Renal pelvis (tissue), 12 donors: Measurements from ENCODE around the gene TCEAL4. TPM values are rescaled to one million over a fixed set of nuclear protein-coding genes. Genes with fewer than 3 reads are reported as not detected.

Experiments
- DNase-seq: peaks from one replicate; pipeline ENCODE4 v3.0.0-alpha.2; 2013
- long read RNA-seq, 16 experiments: transcript quantifications; one replicate each; lab custom pipeline, GENCODE V29; 2026
- polyA plus RNA-seq, 3 donors: library from polyadenylated mRNA; unstranded; fragments of 120-200 nt; gene quantifications; one replicate each; pipeline ENCODE4 v1.2.1, GENCODE V29; 2013; ENCODE audit not compliant: insufficient read length in 3 of 3

The TCEAL4 gene
- polyA plus RNA-seq: 100 to 1,000 TPM; 146 to 187 (median 170) TPM
- long read RNA-seq, donor 1, transcript TCEAL4-204 (2 exons, 891 nt): minor isoform, 7 of 111 reads
- long read RNA-seq, donor 1, transcript TCEAL4-208 (3 exons, 1,273 nt): major isoform, 75 of 111 reads
- long read RNA-seq, donor 1, transcript TCEAL4-212 (3 exons, 1,008 nt): minor isoform, 10 of 111 reads
- long read RNA-seq, donor 1, partial matches to known transcripts: 8 of 111 reads
- long read RNA-seq, donor 1, other reads (novel, unspliced or antisense): 6 of 111 reads
- long read RNA-seq, donor 2, transcript TCEAL4-212 (3 exons, 1,008 nt): minor isoform, 10 of 69 reads
- long read RNA-seq, donor 2, transcript TCEAL4-208 (3 exons, 1,273 nt): major isoform, 48 of 69 reads
- long read RNA-seq, donor 2, partial matches to known transcripts: 5 of 69 reads
- long read RNA-seq, donor 2, other reads (novel, unspliced or antisense): 0 of 69 reads
- long read RNA-seq, donor 3, transcript TCEAL4-212 (3 exons, 1,008 nt): minor isoform, 9 of 91 reads
- long read RNA-seq, donor 3, transcript TCEAL4-208 (3 exons, 1,273 nt): major isoform, 57 of 91 reads
- long read RNA-seq, donor 3, transcript TCEAL4-204 (2 exons, 891 nt): minor isoform, 8 of 91 reads
- long read RNA-seq, donor 3, partial matches to known transcripts: 12 of 91 reads
- long read RNA-seq, donor 3, other reads (novel, unspliced or antisense): 0 of 91 reads
- long read RNA-seq, donor 4, transcript TCEAL4-204 (2 exons, 891 nt): minor isoform, 9 of 103 reads
- long read RNA-seq, donor 4, transcript TCEAL4-208 (3 exons, 1,273 nt): major isoform, 73 of 103 reads
- long read RNA-seq, donor 4, transcript TCEAL4-212 (3 exons, 1,008 nt): minor isoform, 11 of 103 reads
- long read RNA-seq, donor 4, partial matches to known transcripts: 0 of 103 reads
- long read RNA-seq, donor 4, other reads (novel, unspliced or antisense): 9 of 103 reads
- long read RNA-seq, donor 5, transcript TCEAL4-208 (3 exons, 1,273 nt): major isoform, 51 of 59 reads
- long read RNA-seq, donor 5, partial matches to known transcripts: 0 of 59 reads
- long read RNA-seq, donor 5, other reads (novel, unspliced or antisense): 0 of 59 reads
- long read RNA-seq, donor 6, transcript TCEAL4-204 (2 exons, 891 nt): minor isoform, 6 of 69 reads
- long read RNA-seq, donor 6, transcript TCEAL4-208 (3 exons, 1,273 nt): major isoform, 47 of 69 reads
- long read RNA-seq, donor 6, partial matches to known transcripts: 0 of 69 reads
- long read RNA-seq, donor 6, other reads (novel, unspliced or antisense): 11 of 69 reads
- long read RNA-seq, donor 7, transcript TCEAL4-208 (3 exons, 1,273 nt): major isoform, 107 of 155 reads
- long read RNA-seq, donor 7, transcript TCEAL4-204 (2 exons, 891 nt): minor isoform, 9 of 155 reads
- long read RNA-seq, donor 7, transcript TCEAL4-212 (3 exons, 1,008 nt): minor isoform, 6 of 155 reads
- long read RNA-seq, donor 7, partial matches to known transcripts: 30 of 155 reads
- long read RNA-seq, donor 7, other reads (novel, unspliced or antisense): 0 of 155 reads
- long read RNA-seq, donor 8, transcript TCEAL4-212 (3 exons, 1,008 nt): minor isoform, 5 of 89 reads
- long read RNA-seq, donor 8, transcript TCEAL4-208 (3 exons, 1,273 nt): major isoform, 46 of 89 reads
- long read RNA-seq, donor 8, partial matches to known transcripts: 18 of 89 reads
- long read RNA-seq, donor 8, other reads (novel, unspliced or antisense): 9 of 89 reads
- long read RNA-seq, donor 9, transcript TCEAL4-212 (3 exons, 1,008 nt): minor isoform, 14 of 127 reads
- long read RNA-seq, donor 9, transcript TCEAL4-208 (3 exons, 1,273 nt): major isoform, 85 of 127 reads
- long read RNA-seq, donor 9, transcript TCEAL4-204 (2 exons, 891 nt): minor isoform, 7 of 127 reads
- long read RNA-seq, donor 9, partial matches to known transcripts: 0 of 127 reads
- long read RNA-seq, donor 9, other reads (novel, unspliced or antisense): 15 of 127 reads
- long read RNA-seq, donor 10, transcript TCEAL4-208 (3 exons, 1,273 nt): major isoform, 71 of 127 reads
- long read RNA-seq, donor 10, transcript TCEAL4-204 (2 exons, 891 nt): minor isoform, 11 of 127 reads
- long read RNA-seq, donor 10, transcript TCEAL4-212 (3 exons, 1,008 nt): minor isoform, 6 of 127 reads
- long read RNA-seq, donor 10, partial matches to known transcripts: 25 of 127 reads
- long read RNA-seq, donor 10, other reads (novel, unspliced or antisense): 10 of 127 reads
- long read RNA-seq, donor 11, transcript TCEAL4-208 (3 exons, 1,273 nt): major isoform, 50 of 82 reads
- long read RNA-seq, donor 11, transcript TCEAL4-212 (3 exons, 1,008 nt): minor isoform, 5 of 82 reads
- long read RNA-seq, donor 11, transcript TCEAL4-204 (2 exons, 891 nt): minor isoform, 6 of 82 reads
- long read RNA-seq, donor 11, partial matches to known transcripts: 0 of 82 reads
- long read RNA-seq, donor 11, other reads (novel, unspliced or antisense): 15 of 82 reads
- long read RNA-seq, donor 12, transcript TCEAL4-204 (2 exons, 891 nt): minor isoform, 16 of 176 reads
- long read RNA-seq, donor 12, transcript TCEAL4-212 (3 exons, 1,008 nt): minor isoform, 12 of 176 reads
- long read RNA-seq, donor 12, transcript TCEAL4-208 (3 exons, 1,273 nt): major isoform, 101 of 176 reads
- long read RNA-seq, donor 12, partial matches to known transcripts: 30 of 176 reads
- long read RNA-seq, donor 12, other reads (novel, unspliced or antisense): 8 of 176 reads
- long read RNA-seq, donor 13, transcript TCEAL4-204 (2 exons, 891 nt): minor isoform, 14 of 110 reads
- long read RNA-seq, donor 13, transcript TCEAL4-208 (3 exons, 1,273 nt): major isoform, 74 of 110 reads
- long read RNA-seq, donor 13, transcript TCEAL4-212 (3 exons, 1,008 nt): minor isoform, 9 of 110 reads
- long read RNA-seq, donor 13, partial matches to known transcripts: 0 of 110 reads
- long read RNA-seq, donor 13, other reads (novel, unspliced or antisense): 10 of 110 reads
- long read RNA-seq, donor 14, transcript TCEAL4-204 (2 exons, 891 nt): minor isoform, 25 of 310 reads
- long read RNA-seq, donor 14, transcript TCEAL4-212 (3 exons, 1,008 nt): minor isoform, 22 of 310 reads
- long read RNA-seq, donor 14, transcript TCEAL4-208 (3 exons, 1,273 nt): major isoform, 134 of 310 reads
- long read RNA-seq, donor 14, transcript TCEAL4-206 (3 exons, 1,135 nt): minor isoform, 8 of 310 reads
- long read RNA-seq, donor 14, partial matches to known transcripts: 89 of 310 reads
- long read RNA-seq, donor 14, other reads (novel, unspliced or antisense): 28 of 310 reads
- long read RNA-seq, donor 15, transcript TCEAL4-206 (3 exons, 1,135 nt): minor isoform, 5 of 399 reads
- long read RNA-seq, donor 15, transcript TCEAL4-204 (2 exons, 891 nt): minor isoform, 11 of 399 reads
- long read RNA-seq, donor 15, transcript TCEAL4-208 (3 exons, 1,273 nt): major isoform, 96 of 399 reads
- long read RNA-seq, donor 15, partial matches to known transcripts: 85 of 399 reads
- long read RNA-seq, donor 15, other reads (novel, unspliced or antisense): 196 of 399 reads
- long read RNA-seq, donor 16, transcript TCEAL4-208 (3 exons, 1,273 nt): major isoform, 80 of 122 reads
- long read RNA-seq, donor 16, transcript TCEAL4-204 (2 exons, 891 nt): minor isoform, 11 of 122 reads
- long read RNA-seq, donor 16, transcript TCEAL4-212 (3 exons, 1,008 nt): minor isoform, 13 of 122 reads
- long read RNA-seq, donor 16, partial matches to known transcripts: 0 of 122 reads
- long read RNA-seq, donor 16, other reads (novel, unspliced or antisense): 9 of 122 reads

DNA sequence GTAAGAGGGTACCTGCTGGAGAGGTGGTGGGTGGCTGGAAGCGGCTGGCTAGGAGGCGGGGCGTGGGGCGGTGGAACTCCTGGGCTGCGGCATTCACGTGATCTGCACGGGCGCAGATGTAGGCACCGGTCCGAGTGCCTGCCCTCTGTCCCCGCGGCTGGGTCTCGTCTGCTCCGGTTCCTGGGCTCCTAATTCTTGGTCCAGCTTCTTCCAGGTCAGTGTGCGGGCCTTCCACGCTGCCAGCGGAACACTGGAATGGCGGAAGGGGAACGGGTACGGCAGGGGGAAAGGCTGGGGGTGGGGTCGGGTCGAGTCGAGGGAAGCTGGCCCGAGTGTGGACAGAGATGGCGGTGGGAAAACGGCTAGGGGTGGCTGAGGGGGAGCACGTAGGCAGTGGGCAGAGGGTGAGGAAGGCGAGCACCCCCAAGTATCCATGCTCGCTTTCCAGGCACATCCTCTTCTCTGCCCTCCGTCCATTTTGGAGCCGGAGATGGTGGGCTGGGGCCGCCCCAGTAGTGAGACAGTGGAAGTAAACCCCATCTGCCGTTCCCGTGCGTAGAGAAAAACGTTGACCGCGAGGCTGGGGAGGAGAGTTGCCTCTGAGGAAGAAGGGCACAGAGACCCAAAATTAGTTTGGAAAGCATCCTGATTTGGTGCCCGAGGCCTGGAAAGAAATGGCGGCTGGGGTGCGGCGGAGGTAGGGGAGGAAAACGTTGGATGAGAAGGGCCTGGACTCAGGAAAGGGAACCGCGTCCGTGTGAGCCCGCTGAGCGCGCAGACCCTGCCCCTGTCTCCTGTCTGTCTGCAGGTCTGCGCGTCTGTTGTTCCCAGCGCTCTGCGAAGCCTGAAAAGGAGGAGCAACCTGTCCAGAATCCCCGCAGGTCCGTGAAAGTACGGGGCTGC lies at the start of gene TCEAL4:
TSS of gene TCEAL4 (plus strand) at position 105 of the 903 bp plus-strand sequence. CDS start 1,161 bp downstream, outside the sequence.
- DNase-seq: peak; percentile 44

GRCh38 chrX:103536071-103536470 lies 49.2 kb upstream of the TCEAL4 start:
- no peak for DNase-seq

- no peak for DNase-seq
Observed at GRCh38 chrX:103536732-103537131, 48.6 kb upstream of the TCEAL4 start.

DNA sequence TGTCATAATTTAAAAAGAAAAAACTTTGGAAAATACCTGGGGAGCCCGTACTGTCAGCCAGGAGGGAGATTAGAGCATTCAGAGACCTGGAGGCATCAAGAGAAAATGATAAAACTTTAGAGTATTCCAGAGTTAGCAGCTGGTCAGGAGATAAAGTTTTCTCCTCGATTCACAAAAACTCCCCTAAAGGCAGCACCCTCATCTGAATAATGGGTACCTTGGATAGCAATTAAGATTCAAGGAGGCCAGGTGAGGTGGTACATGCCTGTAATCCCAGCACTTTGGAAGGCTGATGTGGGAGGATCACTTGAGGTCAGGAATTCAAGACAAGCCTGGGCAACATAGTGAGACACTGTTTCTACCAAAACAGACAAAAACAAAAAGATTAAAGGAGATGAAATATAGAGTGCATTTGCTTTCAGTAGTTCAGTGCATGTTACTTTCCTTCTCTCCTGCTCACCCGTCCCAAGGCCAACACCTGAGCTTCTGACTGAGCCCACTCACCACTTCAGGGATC lies 47.4 kb upstream of the TCEAL4 start:
- DNase-seq: no peak

GRCh38 chrX:103538728-103539127 lies 46.6 kb upstream of the TCEAL4 start:
- DNase-seq: no peak

DNA sequence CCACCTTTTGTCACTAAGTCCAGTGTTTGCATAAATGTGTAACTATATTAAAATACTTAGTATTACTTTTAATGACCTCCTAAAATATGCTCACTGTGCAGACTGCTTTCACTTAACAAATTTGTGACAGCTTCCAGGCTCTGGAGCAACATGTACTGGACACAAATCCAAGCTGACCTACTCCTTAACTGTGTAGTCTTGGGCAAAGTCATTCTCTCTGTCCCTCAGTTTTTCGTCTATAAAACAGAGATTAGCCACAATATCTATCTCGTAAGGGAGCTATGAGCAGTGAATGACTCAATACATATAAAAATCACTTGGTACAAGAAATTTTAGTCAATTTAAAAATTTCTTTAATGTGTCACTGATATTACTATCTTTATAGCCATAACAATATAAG lies 45.6 kb upstream of the TCEAL4 start:
- DNase-seq: no peak

- DNase-seq: no peak
Observed at GRCh38 chrX:103540145-103540544, 45.2 kb upstream of the TCEAL4 start.

DNA sequence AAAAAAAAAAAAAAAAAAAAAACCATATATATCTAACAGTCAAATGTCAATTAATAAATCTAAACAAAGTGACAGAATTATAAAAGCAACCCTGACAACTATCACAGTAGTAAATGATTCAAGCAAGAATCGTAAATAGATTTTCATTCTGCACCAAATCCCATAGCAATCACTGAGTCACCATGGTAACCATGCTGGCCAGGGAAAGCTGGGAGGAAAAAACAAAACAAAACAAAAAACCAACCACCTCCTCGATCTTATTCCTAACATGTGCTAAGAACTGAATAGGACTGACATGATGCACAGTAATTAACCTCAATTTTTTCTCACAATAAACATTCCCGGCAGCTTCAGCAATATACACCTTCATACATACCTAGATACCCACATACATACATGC lies 35.4 kb upstream of the TCEAL4 start:
- no peak for DNase-seq

DNA sequence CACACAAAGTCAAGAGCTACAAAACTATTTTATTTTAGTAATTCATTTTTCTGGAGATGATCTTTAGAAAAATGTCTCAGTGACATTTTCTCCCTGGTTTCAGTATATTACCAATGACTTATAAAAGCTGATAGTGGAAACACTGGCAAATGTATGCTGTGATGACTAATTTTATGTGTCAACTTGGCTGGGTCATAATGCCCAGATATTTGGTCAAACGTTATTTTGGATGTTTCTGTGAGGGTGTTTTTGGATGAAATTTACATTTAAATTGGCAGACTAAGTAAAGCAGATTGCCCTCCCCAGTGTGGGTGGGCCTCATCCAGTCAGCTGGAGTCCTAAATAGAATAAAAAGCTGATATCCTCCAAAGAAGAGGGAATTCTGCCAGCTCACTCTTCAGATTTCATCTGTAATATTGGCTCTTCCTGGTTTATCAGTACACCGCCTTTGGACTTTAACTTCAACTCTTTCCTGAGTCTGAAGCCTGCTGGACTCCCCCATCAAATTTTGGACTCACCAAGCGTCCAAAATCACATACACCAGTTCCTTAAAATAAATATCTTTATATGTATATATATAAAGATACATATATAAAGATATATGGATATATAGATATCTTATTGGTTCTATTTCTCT lies 34.8 kb upstream of the TCEAL4 start:
- DNase-seq: no peak

DNA sequence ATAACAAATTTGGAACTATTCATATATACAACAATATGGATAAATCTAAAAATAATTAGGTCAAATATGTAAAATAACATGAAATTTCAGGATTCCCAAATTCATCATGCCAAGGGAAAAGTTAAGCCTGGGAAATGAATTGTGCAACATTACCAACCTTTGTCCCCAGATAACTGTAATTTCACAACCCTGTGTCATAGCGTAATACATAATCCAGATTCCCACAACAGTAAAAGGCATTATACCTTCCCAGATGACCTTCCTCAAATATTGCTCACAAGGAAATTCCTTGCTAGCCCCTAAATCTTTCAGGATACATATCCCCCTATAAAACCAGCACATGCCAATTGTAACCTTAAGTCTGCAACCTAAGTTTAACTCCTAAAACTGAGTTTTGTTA lies 33.1 kb upstream of the TCEAL4 start:
- no peak for DNase-seq

GRCh38 chrX:103554687-103555424 lies 30.5 kb upstream of the TCEAL4 start:
- peak; percentile 85 for DNase-seq

GRCh38 chrX:103556963-103557612 lies 28.2 kb upstream of the TCEAL4 start:
- DNase-seq: no peak

DNA sequence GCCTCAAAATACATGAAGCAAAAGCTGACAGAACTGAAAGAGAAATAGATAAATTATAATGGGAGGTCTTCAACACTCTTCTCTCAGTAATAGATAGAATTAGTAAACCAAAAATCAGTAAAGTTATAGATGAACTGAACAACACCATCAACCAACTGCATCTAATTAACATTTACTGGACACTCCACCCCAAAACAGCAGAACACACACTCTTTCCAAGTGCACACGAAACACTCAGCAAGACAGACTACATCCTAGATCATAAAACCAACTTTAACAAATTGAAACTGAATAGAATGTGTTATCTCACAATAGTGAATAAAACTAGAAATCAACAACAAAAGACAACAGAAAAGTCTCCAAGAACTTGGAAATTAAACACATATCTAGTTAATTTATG lies 25.1 kb upstream of the TCEAL4 start:
- DNase-seq: no peak
